Muscle layer of duodenum (tissue), 2 donors: ENCODE results near the gene CACNA2D3.

Source experiments
- H3K27ac ChIP-seq: one replicate; pipeline ENCODE4 v1.7.0; 2013; ENCODE audit warnings: mild to moderate bottlenecking, low read length
- H3K27me3 ChIP-seq: one replicate; pipeline ENCODE4 v1.7.0; 2013; ENCODE audit warnings: low read depth, mild to moderate bottlenecking, control low read depth, low read length
- H3K36me3 ChIP-seq, 2 donors: one replicate each; pipeline ENCODE4 v1.7.0; 2013; ENCODE audit warnings: low read length in 2 of 2, control low read depth in 1 of 2, mild to moderate bottlenecking in 1 of 2; ENCODE audit not compliant: insufficient read depth in 2 of 2, control insufficient read depth in 1 of 2
- H3K4me1 ChIP-seq, 2 donors: one replicate each; pipeline ENCODE4 v1.7.0; 2013; ENCODE audit warnings: low read length in 2 of 2, mild to moderate bottlenecking in 2 of 2, control low read depth in 1 of 2, moderate library complexity in 1 of 2; ENCODE audit not compliant: insufficient read depth in 2 of 2, control insufficient read depth in 1 of 2
- H3K4me3 ChIP-seq, 2 donors: one replicate each; pipeline ENCODE4 v1.7.0; 2013; ENCODE audit warnings: low read length in 2 of 2, low read depth in 1 of 2, mild to moderate bottlenecking in 1 of 2
- H3K9me3 ChIP-seq, 2 donors: one replicate each; pipeline ENCODE4 v1.7.0; 2013; ENCODE audit warnings: low read length in 2 of 2, control low read depth in 1 of 2, mild to moderate bottlenecking in 1 of 2; ENCODE audit not compliant: control insufficient read depth in 1 of 2
- donor health status: healthy.

CACNA2D3 gene

DNA sequence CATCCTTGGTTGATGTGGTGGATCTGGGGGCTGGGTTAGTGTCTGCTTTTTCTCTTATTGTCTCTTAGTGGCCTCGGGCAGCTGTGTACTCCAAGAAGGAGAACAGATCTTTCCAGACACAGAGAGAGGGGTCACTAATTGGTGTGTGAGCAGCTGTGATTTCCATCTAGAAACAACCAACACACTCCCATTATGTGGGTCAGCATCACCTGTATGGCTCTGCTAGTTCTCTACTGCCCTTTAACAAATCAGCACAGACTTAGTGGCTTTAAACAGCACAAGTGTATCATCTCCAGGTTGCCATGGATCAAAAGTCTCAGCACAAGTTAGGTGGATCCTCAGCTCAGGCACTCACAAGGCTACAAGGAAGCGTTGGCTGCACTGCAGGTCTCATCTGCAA lies 648.7 kb downstream of the CACNA2D3 start:
- H3K4me1 ChIP-seq, result peaks cover 0 to 23% of the 10 kb centered on the region in 2 donors
- no peaks in the 10 kb centered on the region for H3K9me3 ChIP-seq

DNA sequence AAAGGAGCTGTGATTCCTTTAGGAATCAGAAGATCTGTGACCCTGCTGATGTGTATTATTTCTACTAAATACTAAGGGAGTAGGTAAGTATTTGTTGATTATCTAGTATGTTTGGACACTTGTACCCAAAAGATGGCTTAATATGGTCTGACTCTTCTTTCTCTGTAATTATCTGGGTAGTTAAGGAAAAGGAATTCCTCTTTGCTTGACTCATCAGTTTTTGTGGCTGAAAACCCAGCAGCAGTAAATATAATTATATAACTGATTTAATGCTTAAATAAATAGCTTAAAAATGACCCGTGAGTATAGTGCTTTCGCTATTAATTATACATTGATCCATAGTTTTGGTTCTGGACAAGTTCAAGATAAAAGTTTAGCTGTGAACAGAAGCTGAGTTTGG lies 649.7 kb downstream of the CACNA2D3 start:
- Histone ChIP-seq H3K27ac (peak overlapping the region; percentile 14), H3K36me3 (no peaks in the 10 kb centered on the region), H3K4me3 (no peak overlapping the region), H3K4me1 (peaks cover 0 to 23% of the 10 kb centered on the region in 2 donors), H3K9me3 (no peaks in the 10 kb centered on the region), H3K27me3 (no peaks in the 10 kb centered on the region)

More for the DNA sequence above, 648.7 kb downstream of the CACNA2D3 start:
- Histone ChIP-seq H3K4me3 (no peak overlapping the region), H3K27me3 (no peaks in the 10 kb centered on the region), H3K36me3 (no peaks in the 10 kb centered on the region), H3K27ac (no peak overlapping the region)

DNA sequence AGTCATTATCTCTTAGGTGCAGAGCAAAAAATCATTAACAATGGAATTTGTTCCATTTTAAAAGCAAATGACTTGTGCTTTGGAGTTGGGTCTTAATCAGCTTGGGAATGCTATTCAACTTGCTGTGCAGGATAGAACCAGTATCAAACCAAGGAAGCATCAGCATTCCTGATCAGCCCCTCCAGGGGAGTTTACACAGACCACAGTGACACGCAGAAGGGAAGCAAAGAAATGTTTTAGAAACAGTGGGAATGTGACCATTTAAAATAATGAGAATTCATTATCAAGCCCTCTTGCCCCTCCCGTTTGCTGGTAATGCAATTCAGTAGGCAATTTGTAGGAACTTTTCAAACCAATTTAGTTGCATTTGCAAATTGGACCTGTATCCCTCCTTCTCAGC lies 650.4 kb downstream of the CACNA2D3 start:
- peaks cover 0 to 23% of the 10 kb centered on the region in 2 donors for H3K4me1 ChIP-seq
- H3K36me3 ChIP-seq, result no peaks in the 10 kb centered on the region
- no peak overlapping the region for H3K4me3 ChIP-seq
- H3K27ac ChIP-seq, result no peak overlapping the region
- no peaks in the 10 kb centered on the region for H3K27me3 ChIP-seq
- H3K9me3 ChIP-seq, result no peaks in the 10 kb centered on the region

DNA sequence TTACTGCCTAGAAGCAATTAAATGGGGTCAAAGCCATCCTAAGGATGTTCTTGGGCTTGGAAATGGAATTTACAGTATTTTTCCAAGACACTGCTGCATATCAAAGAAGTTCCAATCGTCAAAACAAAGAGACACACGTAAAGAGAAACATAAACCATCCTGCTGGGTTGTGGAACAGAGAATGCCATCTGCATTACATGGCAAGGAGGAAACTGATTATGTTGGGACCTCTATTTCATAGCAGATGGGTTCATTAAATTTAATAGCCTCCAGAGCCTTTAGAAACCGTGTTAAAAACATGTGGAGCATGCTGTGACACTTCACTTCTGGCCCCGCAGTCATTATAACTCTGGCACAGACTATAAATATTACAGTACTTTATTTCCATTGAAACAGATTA lies 650.9 kb downstream of the CACNA2D3 start:
- no peaks in the 10 kb centered on the region for H3K36me3 ChIP-seq
- no peaks in the 10 kb centered on the region for H3K9me3 ChIP-seq
- H3K27ac ChIP-seq, result no peak overlapping the region
- no peaks in the 10 kb centered on the region for H3K27me3 ChIP-seq
- H3K4me1 ChIP-seq, result peaks cover 0 to 23% of the 10 kb centered on the region in 2 donors
- no peak overlapping the region for H3K4me3 ChIP-seq

DNA sequence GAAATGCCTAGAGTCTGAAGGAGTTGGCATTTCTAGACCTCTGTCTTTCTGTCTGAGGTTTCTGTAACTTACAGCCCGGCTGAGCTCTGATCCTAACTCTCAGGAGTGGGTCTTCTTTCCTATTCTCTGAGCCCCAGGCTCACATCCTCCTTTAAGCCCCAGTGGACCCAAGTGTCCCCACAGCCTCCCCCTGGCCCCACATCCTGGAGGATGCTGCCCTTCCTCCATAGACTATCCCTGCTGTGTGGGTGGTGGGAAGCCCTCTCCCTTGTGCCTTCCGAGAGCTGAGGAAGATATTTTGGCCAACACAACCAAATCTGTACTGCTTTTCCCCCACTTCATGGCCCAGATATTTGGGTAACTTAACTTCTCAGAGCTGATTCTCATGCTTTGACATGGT lies 654.2 kb downstream of the CACNA2D3 start:
- no peak overlapping the region for H3K4me3 ChIP-seq

DNA sequence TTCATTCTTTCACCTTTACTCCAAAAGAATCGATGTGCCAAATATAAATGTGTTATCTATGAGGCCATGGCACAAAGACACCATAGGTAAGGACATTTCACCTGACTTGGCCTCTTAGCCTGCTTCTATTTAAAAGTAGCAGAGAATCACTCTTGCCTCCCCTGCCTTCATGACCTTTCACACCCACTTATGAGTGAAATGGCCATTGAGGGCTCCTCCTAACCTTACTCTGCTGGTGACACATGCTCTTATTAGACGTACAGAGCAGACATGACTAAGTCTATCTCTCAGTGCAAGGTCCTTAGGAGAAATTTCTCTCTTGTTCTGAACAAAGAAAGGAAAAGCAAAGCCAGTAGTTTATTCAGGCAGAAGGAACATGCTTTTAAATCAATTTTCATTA lies 654.8 kb downstream of the CACNA2D3 start:
- H3K36me3 ChIP-seq, result no peaks in the 10 kb centered on the region
- no peaks in the 10 kb centered on the region for H3K9me3 ChIP-seq
- no peak overlapping the region for H3K27ac ChIP-seq
- H3K4me3 ChIP-seq, result no peak overlapping the region
- peaks cover 0 to 13% of the 10 kb centered on the region in 2 donors for H3K4me1 ChIP-seq
- no peaks in the 10 kb centered on the region for H3K27me3 ChIP-seq

More for the DNA sequence above, 654.2 kb downstream of the CACNA2D3 start:
- Histone ChIP-seq H3K36me3 (no peaks in the 10 kb centered on the region), H3K9me3 (no peaks in the 10 kb centered on the region), H3K4me1 (peaks cover 0 to 18% of the 10 kb centered on the region in 2 donors), H3K27ac (no peak overlapping the region), H3K27me3 (no peaks in the 10 kb centered on the region)

DNA sequence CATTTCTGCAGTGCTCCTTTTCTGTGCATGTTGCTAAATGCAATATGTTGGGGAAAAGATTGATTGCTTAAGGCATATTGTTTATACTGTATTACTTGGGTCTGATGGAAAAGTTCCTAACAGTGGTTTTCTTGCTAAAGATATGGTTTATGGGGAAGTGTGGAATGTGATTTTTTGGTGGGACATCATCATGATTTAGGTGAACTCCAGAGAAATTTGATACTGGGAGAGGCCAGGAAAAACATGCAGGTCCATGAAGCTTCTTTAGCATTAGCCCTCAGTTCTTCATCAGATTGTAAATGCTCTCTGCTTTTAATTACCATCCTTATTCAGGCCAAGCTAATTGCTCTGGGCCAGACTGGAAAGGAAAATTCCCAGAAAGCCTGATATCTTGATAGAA lies 658.0 kb downstream of the CACNA2D3 start:
- no peaks in the 10 kb centered on the region for H3K36me3 ChIP-seq

DNA sequence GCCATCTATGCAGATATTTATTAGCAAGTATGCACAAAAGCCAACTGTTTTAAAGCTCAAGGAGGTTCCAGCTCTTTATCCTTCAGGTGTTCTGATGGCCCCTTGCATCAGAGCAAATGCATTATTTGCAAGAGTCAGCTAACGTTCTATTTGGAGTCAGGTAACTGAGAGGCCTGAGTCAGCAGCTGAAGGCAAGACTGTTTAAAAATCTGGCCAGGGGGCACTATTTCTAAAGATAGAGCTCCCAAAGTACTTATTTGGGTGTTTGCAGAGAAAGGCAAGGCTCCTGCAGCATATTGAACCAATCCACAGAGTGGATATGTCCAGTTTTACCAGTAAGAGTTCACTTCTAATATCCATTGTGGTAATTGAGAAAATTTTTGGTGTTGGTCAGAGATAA lies 659.4 kb downstream of the CACNA2D3 start:
- H3K9me3 ChIP-seq, result no peaks in the 10 kb centered on the region
- H3K4me3 ChIP-seq, result no peak overlapping the region
- no peaks in the 10 kb centered on the region for H3K27me3 ChIP-seq
- H3K27ac ChIP-seq, result no peak overlapping the region
- no peaks in the 10 kb centered on the region for H3K4me1 ChIP-seq
- no peaks in the 10 kb centered on the region for H3K36me3 ChIP-seq

More for the DNA sequence above, 658.0 kb downstream of the CACNA2D3 start:
- Histone ChIP-seq H3K27ac (no peak overlapping the region), H3K27me3 (no peaks in the 10 kb centered on the region), H3K4me1 (no peaks in the 10 kb centered on the region), H3K9me3 (no peaks in the 10 kb centered on the region), H3K4me3 (no peak overlapping the region)

DNA sequence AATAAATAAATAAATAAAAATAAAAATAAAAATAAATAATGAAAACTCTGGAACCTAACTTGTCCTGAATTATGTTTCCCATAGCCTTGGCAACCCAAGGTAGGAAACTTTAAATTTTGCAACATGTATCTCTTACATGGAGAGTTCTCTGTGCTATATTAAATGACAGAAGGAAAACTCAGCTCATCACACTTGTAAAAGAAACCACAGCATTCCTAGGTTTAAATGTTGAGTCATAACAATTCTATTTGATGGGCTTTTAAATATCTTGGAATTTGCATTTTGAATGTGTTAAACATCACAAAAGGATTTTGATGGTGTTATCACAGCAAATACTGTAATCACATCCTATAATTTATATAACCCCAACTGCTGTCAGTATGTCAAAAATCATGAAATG lies 661.3 kb downstream of the CACNA2D3 start:
- Histone ChIP-seq H3K9me3 (no peaks in the 10 kb centered on the region), H3K27me3 (no peaks in the 10 kb centered on the region), H3K27ac (no peak overlapping the region), H3K4me3 (no peak overlapping the region), H3K4me1 (no peaks in the 10 kb centered on the region), H3K36me3 (no peaks in the 10 kb centered on the region)

DNA sequence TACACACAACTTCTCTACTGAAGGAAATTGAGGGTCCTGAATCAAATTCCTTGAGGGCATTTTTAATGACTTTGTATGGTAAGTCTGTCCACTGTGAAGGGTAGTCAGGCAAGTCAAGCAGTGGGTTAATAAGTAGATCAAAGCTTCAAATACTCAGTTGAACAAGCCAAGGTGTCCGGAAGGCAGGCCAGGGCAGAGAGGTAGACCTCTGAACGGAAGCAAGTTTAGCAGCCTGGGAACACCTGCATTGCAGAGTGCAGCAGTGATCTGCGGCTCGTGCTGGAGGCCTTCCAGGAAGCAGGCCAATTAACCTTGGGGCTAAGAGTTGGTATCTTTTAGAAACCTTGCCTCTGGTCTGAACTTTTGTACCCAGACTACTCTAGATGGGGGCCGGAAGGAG lies 661.7 kb downstream of the CACNA2D3 start:
- Histone ChIP-seq H3K4me3 (no peak overlapping the region), H3K4me1 (no peaks in the 10 kb centered on the region), H3K36me3 (no peaks in the 10 kb centered on the region)

DNA sequence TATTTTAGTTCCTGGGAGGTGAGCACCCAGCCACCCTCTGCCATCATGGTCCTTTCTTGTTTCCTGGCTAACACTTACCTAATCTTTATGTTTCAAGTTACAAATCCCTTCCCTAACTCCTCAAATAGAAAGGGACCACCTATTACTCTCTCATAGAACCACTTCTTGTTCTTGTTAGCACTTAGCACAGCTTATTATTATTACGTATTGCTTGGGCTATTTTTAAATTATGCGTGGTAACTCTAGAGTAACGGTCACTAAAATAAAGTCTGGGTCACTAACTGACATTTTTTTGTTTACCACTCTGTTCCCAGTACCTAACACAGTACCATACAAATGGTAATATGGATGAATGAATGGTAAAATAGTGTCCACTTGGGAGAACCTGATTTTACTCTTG lies 663.6 kb downstream of the CACNA2D3 start:
- Histone ChIP-seq H3K4me1 (no peaks in the 10 kb centered on the region), H3K9me3 (no peaks in the 10 kb centered on the region), H3K27ac (no peak overlapping the region), H3K36me3 (no peaks in the 10 kb centered on the region), H3K27me3 (no peaks in the 10 kb centered on the region), H3K4me3 (no peak overlapping the region)

More for the DNA sequence above, 661.7 kb downstream of the CACNA2D3 start:
- Histone ChIP-seq H3K27me3 (no peaks in the 10 kb centered on the region), H3K27ac (no peak overlapping the region), H3K9me3 (no peaks in the 10 kb centered on the region)

DNA sequence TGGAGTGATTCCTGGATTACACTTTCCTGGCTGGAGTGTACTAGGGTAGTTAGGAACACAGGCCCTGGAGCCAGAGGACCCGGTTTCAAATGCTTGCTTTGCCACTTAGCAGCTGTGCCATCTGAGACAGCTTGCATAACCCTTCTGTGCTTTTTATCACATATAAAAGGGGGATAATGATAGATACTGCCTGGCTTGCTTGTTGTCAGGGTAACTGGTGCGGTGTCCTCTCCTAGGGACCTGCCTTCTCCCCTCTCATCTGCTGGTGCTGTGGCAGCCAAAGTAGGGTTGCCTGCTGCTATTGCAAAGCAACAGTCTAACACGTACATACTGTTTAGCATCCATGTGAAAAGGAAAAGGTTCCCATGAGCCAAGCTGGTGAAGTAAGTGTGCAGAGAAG lies 667.7 kb downstream of the CACNA2D3 start:
- no peak overlapping the region for H3K27ac ChIP-seq
- no peaks in the 10 kb centered on the region for H3K4me1 ChIP-seq
- H3K9me3 ChIP-seq, result no peaks in the 10 kb centered on the region
- H3K36me3 ChIP-seq, result no peaks in the 10 kb centered on the region
- H3K4me3 ChIP-seq, result no peak overlapping the region
- H3K27me3 ChIP-seq, result no peaks in the 10 kb centered on the region
